K562 (cell line): ENCODE data around the gene ZNF260. TPM values are rescaled to one million over a fixed set of nuclear protein-coding genes. Genes with fewer than 3 reads are reported as not detected.

Experiments
- AFF1 ChIP-seq, 2 experiments: fragments of 450-650 bp; IDR thresholded peaks; 2 replicates each; pipeline ENCODE4 v1.6.1; 2018; ENCODE audit warnings: mild to moderate bottlenecking in 2 of 2, low read depth in 1 of 2; ENCODE audit not compliant: partially characterized antibody in 2 of 2
- ARNT ChIP-seq, 2 experiments: fragments of 450-650 bp; IDR thresholded peaks; 2 replicates each; pipeline ENCODE4 v1.6.1; 2016; ENCODE audit warnings: mild to moderate bottlenecking in 1 of 2
- ATF1 ChIP-seq, 2 experiments: fragments of 450-650 bp in 1 of 2; IDR thresholded peaks; 2 replicates each; pipeline ENCODE4 v1.6.1; 2016; ENCODE audit warnings: missing compliant biosample characterization in 1 of 2, missing genetic modification characterization in 1 of 2
- ATF6 ChIP-seq: sonication (generic); formaldehyde crosslinking; IDR thresholded peaks from 2 replicates; pipeline ENCODE4 v1.4.0; 2020; ENCODE audit warnings: mild to moderate bottlenecking, missing genetic modification reagents
- ATF7 ChIP-seq: fragments of 450-650 bp; IDR thresholded peaks from 2 replicates; pipeline ENCODE4 v1.7.1; 2014; ENCODE audit warnings: mild to moderate bottlenecking, moderate library complexity
- CHD2 ChIP-seq: IDR thresholded peaks from 2 replicates; pipeline ENCODE4 v1.6.1; 2011; ENCODE audit warnings: low read depth, low read length
- E2F6 ChIP-seq, 2 experiments: IDR thresholded peaks; 2 replicates each; pipeline ENCODE4 v1.6.1; 2011; ENCODE audit warnings: borderline replicate concordance in 1 of 2, control low read depth in 1 of 2, low read depth in 1 of 2, low read length in 1 of 2, mild to moderate bottlenecking in 1 of 2, mixed read lengths in 1 of 2, moderate library complexity in 1 of 2; ENCODE audit not compliant: insufficient read depth in 1 of 2, insufficient read length in 1 of 2, poor library complexity in 1 of 2, severe bottlenecking in 1 of 2; ENCODE audit errors: extremely low read depth in 1 of 2
- FOSL1 ChIP-seq: fragments of 200-800 bp; sonication (Bioruptor generic); conservative IDR thresholded peaks from 2 replicates; pipeline ENCODE4 v1.6.1; 2016; ENCODE audit warnings: missing genetic modification characterization, missing compliant biosample characterization
- HDAC8 ChIP-seq: fragments of 450-650 bp; IDR thresholded peaks from 2 replicates; pipeline ENCODE4 v1.6.1; 2016; ENCODE audit warnings: mild to moderate bottlenecking, missing genetic modification characterization, moderate library complexity, missing compliant biosample characterization
- MEIS2 ChIP-seq: fragments of 450-650 bp; IDR thresholded peaks from 2 replicates; pipeline ENCODE4 v1.6.1; 2014; ENCODE audit warnings: mild to moderate bottlenecking; ENCODE audit not compliant: partially characterized antibody
- NBN ChIP-seq: fragments of 450-650 bp; IDR thresholded peaks from 2 replicates; pipeline ENCODE4 v1.6.1; 2016; ENCODE audit warnings: low read depth, mild to moderate bottlenecking
- NRF1 ChIP-seq, 2 experiments: fragments of 450-650 bp; IDR thresholded peaks in 1 of 2; conservative IDR thresholded peaks in 1 of 2; 2 replicates each; pipeline ENCODE4 v1.6.1; 2014; ENCODE audit warnings: mild to moderate bottlenecking in 2 of 2
- SIX5 ChIP-seq, 2 experiments: IDR thresholded peaks; 2 replicates each; pipeline ENCODE4 v1.6.1; 2011; ENCODE audit warnings: low read length in 2 of 2, borderline replicate concordance in 1 of 2, low read depth in 1 of 2, mild to moderate bottlenecking in 1 of 2, moderate library complexity in 1 of 2; ENCODE audit not compliant: insufficient read depth in 1 of 2
- SREBF1 ChIP-seq: fragments of 150-350 bp; IDR thresholded peaks from 2 replicates; pipeline ENCODE4 v1.6.1; 2014; ENCODE audit warnings: antibody characterized with exemption, low read depth, low read length, borderline replicate concordance
- TAF1 ChIP-seq: IDR thresholded peaks from 2 replicates; pipeline ENCODE4 v1.6.1; 2011; ENCODE audit warnings: mild to moderate bottlenecking, low read length, moderate library complexity; ENCODE audit not compliant: insufficient read depth, control insufficient read depth, severe bottlenecking; ENCODE audit errors: extremely low read depth
- TAF9B ChIP-seq: fragments of 450-650 bp; IDR thresholded peaks from 2 replicates; pipeline ENCODE4 v1.6.1; 2018; ENCODE audit warnings: mild to moderate bottlenecking; ENCODE audit not compliant: partially characterized antibody
- ZC3H8 ChIP-seq: fragments of 450-650 bp; IDR thresholded peaks from 2 replicates; pipeline ENCODE4 v1.6.1; 2017
- ZEB2 ChIP-seq: fragments of 450-650 bp; IDR thresholded peaks from 2 replicates; pipeline ENCODE4 v1.6.1; 2016
- ZFPM2 ChIP-seq: fragments of 250-450 bp; sonication (Bioruptor Pico); IDR thresholded peaks from 2 replicates; pipeline ENCODE4 v1.5.1; 2022; ENCODE audit warnings: mild to moderate bottlenecking
- ZNF121 ChIP-seq: sonication (generic); formaldehyde crosslinking; conservative IDR thresholded peaks from 2 replicates; pipeline ENCODE4 v1.8.0; 2022; ENCODE audit warnings: missing genetic modification reagents
- polyA plus RNA-seq, 8 experiments: library from polyadenylated mRNA; depleted of rRNA in 4 of 8; stranded (reverse) in 5 of 8; unstranded in 3 of 8; fragments of >200 nt; fragmentation: Nextera tagmentation in 2 of 8; fragmentation: Illumina TruSeq in 1 of 8; extraction: Ambion mirVana in 2 of 8; extraction: Trizol in 1 of 8; gene quantifications; 2 replicates each; pipeline versions ENCODE4 v1.2.1 to v1.2.3, GENCODE V29; 2011 to 2014; ENCODE audit warnings: inconsistent platforms in 1 of 8, missing spikeins in 1 of 8
- total RNA-seq, 7 experiments: library from RNA; depleted of rRNA in 6 of 7; stranded (reverse); fragments of >200 nt in 6 of 7; fragmentation: Illumina TruSeq in 2 of 7; extraction: Trizol in 2 of 7; gene quantifications; 2 replicates each; pipeline versions ENCODE4 v1.2.1 to v1.2.3, GENCODE V29; 2011 to 2021; ENCODE audit warnings: low replicate concordance in 1 of 7

The ZNF260 gene
- total and polyA plus RNA-seq, 9 of the 15 experiments (the other 6 are each of a cell fraction or from before 2014, with no cell fraction given): 2.6 to 16.6 (median 5.8) TPM

- TF ChIP-seq E2F6 (IDR thresholded peaks at IDR 0.05; ENCODE audit: borderline replicate concordance in 1 of 2, extremely low read depth in 1 of 2, insufficient read depth in 1 of 2, insufficient read length in 1 of 2, low read depth in 1 of 2, low read length in 1 of 2, poor library complexity in 1 of 2, severe bottlenecking in 1 of 2): peak; percentile 65 to 88
- TF ChIP-seq FOSL1 (tag): peak; percentile 85
- 0 out of 2 replicates have a peak, but pooled peaks have one; percentile 41 for TF ChIP-seq NBN
- TF ChIP-seq ZNF121 (CRISPR knock-in tag): peak; percentile 32; the same call in 1 of the 2 replicates
- peak; percentile 88 for TF ChIP-seq TAF9B
- peak; percentile 57; the same call in 1 of the 2 replicates for TF ChIP-seq ZEB2
- no peak for TF ChIP-seq ZC3H8
- no peak for TF ChIP-seq ARNT (IDR thresholded peaks at IDR 0.05)
- TF ChIP-seq ATF6 (CRISPR knock-in tag): 0 out of 2 replicates have a peak, but pooled peaks have one; percentile 24
- TF ChIP-seq SIX5 (IDR thresholded peaks at IDR 0.05; ENCODE audit: borderline replicate concordance in 1 of 2, insufficient read depth in 1 of 2, low read depth in 1 of 2, low read length in 2 of 2): peak; percentile 43 to 67
- peak; percentile 88 to 91 for TF ChIP-seq NRF1 (conservative IDR thresholded peaks at IDR 0.05 in 1 of 2, IDR thresholded peaks at IDR 0.05 in 1 of 2)
- TF ChIP-seq ATF1 (CRISPR knock-in tag; IDR thresholded peaks at IDR 0.05): no peak
- TF ChIP-seq ATF1 (tag; IDR thresholded peaks at IDR 0.05): peak; percentile 96
- TF ChIP-seq HDAC8 (tag): no peak
- peak; percentile 24 for TF ChIP-seq MEIS2
- peak; percentile 36 to 94 for TF ChIP-seq AFF1 (IDR thresholded peaks at IDR 0.05; ENCODE audit: low read depth in 1 of 2, partially characterized antibody in 2 of 2)
- TF ChIP-seq ATF7: peak; percentile 78
- TF ChIP-seq CHD2: peak; percentile 88
- TF ChIP-seq TAF1: peak; percentile 75
- no peak for TF ChIP-seq ZFPM2 (CRISPR knock-in tag)
- no peak for TF ChIP-seq SREBF1
These were observed at the start of gene ZNF260 (continued) for GRCh38 chr19:36528194-36528920.
